Measurements from ENCODE around the gene LIM2.

Gene LIM2

GRCh38 chr19:51338563-51339312 is 49.0 kb downstream of the LIM2 start:
- DNase-seq = peak; percentile 94

DNA sequence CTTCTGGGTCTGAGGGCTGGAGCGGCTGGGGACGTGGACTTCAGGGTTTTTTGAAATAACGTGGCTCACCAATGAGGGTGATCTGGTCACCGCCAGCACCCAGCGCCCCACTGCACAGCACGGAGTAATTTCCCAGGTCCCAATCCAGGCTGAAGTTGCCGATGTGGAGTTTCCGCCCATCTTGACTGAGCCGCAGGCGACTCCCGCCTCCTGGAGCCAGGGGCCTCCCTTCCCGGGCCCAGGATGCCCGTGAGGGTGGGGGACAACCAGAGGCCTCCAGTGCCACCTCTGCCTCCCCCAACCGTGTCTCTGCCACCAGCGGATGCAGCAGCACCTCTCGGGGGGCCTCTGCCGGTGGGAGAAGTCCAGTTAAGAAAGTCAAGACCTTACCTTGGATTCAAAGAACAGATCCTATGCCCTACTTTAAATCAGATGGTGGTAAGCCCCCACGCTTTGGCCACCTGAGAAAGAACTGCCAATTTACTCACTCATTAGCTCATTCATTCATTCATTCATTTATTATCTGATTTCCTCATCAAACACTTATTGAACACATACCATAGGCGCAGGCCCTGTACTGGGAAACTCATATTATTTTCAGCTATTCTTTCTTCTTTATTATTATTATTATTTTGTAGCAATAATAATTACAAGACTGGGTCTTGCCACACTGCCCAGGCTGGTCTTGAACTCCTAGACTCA is 49.8 kb downstream of the LIM2 start:
- DNase-seq = no peak

DNA sequence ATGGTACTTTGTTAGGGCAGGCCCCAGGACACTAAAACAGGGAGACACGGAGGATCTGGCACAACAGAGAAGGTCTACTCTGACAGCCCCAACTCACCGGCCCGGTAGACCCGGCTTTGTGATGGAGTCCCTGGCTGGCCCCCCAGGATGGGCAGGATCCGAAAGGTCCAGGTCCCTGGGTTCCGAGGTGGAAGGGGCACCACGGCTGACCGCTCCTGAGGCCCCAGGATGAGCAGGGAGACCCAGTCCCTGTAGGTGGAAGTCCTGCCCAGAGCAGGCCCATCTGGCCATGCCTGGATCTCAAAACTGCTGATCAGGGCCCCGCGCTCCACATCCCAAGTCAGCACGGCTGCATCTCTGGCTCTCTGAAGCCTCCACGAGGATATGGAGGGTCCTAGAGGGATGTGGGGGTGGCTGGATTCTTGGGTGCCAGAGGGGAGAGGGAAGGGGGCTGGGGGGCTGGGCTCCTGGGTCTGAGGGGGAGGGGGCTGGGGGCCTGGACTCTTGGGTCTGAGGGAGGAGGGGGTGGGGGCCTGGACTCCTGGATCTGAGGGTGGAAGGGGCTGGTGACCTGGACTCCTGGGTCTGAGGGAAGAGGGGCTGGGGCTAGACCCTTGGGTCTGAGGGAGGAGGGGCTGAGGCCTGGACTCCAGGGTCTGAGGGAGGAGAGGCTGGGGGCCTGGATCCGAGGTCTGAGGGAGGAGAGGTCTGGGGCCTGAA is 50.5 kb downstream of the LIM2 start:
- no peak for DNase-seq

DNA sequence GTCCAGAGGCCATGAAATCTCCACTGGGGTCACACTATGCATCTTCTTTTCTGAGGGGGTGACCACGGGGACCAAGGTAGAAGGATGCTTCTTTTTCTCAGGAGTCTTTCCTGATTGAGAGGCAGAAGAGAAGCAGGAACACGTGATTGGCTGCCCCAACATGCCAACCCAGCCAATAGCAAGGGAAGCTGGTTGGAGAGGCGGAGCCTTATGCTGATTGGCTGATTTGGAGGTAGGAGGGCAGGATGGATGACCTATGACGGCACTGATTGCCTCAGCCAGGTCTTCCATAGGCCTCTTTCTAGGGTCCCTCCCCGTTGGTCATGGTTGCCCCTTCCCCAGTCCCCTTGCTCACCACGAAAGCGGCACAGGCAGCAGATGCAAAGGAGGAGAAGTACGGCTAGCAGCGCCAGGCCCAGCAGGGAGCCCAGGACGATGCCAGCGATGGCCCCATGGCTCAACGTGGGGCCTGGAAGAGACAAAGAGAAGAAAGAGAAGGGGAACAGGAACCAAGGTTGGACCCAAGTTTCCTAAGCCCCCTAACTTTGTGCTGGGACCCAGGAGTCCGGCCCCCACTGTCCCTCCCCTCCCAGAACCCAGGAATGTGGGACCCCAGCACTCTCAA is 53.8 kb downstream of the LIM2 start:
- no peak for DNase-seq

- no peak for DNase-seq
Measured at GRCh38 chr19:51331716-51332115, 56.1 kb downstream of the LIM2 start.

DNA sequence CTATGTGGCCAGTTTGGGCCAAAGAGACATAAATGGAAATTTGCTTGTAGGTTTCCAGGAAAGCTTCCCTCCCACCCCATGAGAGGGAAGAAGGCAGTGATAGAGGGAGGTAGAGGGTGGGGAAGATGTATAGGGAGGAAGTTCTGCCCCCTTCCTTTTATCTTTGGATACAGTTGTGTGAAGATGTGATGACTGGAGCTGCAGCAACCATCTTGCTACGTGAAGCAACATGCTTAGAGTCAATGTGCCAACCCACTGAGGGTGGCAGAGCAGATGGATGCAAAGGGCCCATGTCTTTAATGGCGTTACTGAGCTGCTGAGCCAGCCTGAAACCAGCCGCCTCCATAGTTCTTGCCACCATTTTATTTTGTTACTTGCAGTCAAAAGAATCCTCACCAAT is 56.6 kb downstream of the LIM2 start:
- DNase-seq = no peak

DNA sequence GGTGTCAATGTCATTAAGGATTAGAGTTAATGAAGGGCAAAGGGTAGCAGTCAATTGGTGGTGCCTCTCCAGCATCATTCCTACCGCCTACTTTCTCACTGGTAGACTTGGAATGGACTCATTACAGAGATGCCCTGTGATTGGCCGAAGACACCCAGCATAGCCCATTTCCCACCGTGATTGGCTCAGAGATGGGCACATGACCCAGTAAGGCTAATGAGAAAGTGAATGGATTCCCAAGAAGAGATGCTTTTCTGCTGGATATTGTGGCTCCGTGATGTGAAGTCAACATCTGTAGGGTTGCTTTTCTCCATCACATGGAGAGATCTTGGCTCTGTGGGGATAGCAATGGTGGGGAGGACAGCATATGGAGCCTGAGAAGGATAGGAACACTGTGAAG is 57.4 kb downstream of the LIM2 start:
- no peak for DNase-seq

All from retina (tissue), 1 donor.